Astrocyte of the cerebellum (primary cell): ENCODE data around the gene CSRP3.
A peak's percentile ranks its signal among the peaks of the same experiment; 100 is the strongest.

Experiments
- DNase-seq: peaks from one replicate; pipeline ENCODE4 v3.0.0-alpha.2; 2011; ENCODE audit warnings: low read depth
- H3K4me3 ChIP-seq: 2 replicates; pipeline ENCODE4 v1.5.1; 2011; ENCODE audit warnings: mild to moderate bottlenecking, low read depth, low read length, moderate library complexity
- CTCF ChIP-seq: IDR thresholded peaks from 2 replicates; pipeline ENCODE4 v1.5.1; 2012; ENCODE audit warnings: low read length, low read depth, moderate library complexity, mild to moderate bottlenecking; ENCODE audit errors: missing control alignments
- in situ Hi-C: cut with HindIII; loops from 2 replicates; pipeline ENCODE4 v1.10.0; 2017; ENCODE audit warnings: low sequenced_read_pairs

CSRP3 gene

GRCh38 chr11:19243613-19244012, 41.8 kb upstream of the CSRP3 start:
- TF ChIP-seq CTCF: no peak
- no peak overlapping the region for H3K4me3 ChIP-seq
- in situ Hi-C loops: no loop called here
- no peak for DNase-seq

GRCh38 chr11:19243143-19243542, 41.4 kb upstream of the CSRP3 start:
- no peak for TF ChIP-seq CTCF
- no peak overlapping the region for H3K4me3 ChIP-seq
- in situ Hi-C loops: no loop called here
- no peak for DNase-seq

- peak overlapping the region; percentile 59 for H3K4me3 ChIP-seq
- no peak for TF ChIP-seq CTCF
- in situ Hi-C loops: no loop called here
- no peak for DNase-seq
Observed at GRCh38 chr11:19242179-19242932, 40.6 kb upstream of the CSRP3 start.

GRCh38 chr11:19241260-19242178, 39.7 kb upstream of the CSRP3 start:
- no peak for TF ChIP-seq CTCF
- in situ Hi-C loops: no loop called here
- no peak for DNase-seq
- H3K4me3 ChIP-seq: peak overlapping the region; percentile 59

GRCh38 chr11:19240420-19241259, 38.9 kb upstream of the CSRP3 start, which contains the start of gene E2F8:
TSS of gene E2F8 (minus strand) at chr11:19240945. CDS start at chr11:19240121, 824 bp downstream.
- peak; percentile 80 for DNase-seq
- in situ Hi-C loops: no loop called here
- TF ChIP-seq CTCF: no peak
- peak within 1 kb of the TSS; percentile 59 for H3K4me3 ChIP-seq

GRCh38 chr11:19239039-19239438, 37.3 kb upstream of the CSRP3 start:
- no peak for TF ChIP-seq CTCF
- in situ Hi-C loops: no loop called here
- no peak overlapping the region for H3K4me3 ChIP-seq
- DNase-seq: no peak
